UCSD-AML1 (cell line): ENCODE results near the gene FILIP1L.
"Not testable (repeated sequence)": the region's sequence is repeated elsewhere in the genome, so short reads cannot be mapped to it uniquely, and the experiment has no call there.

Experiments used
- DNase-seq: peaks from one replicate; lab custom pipeline; 2025; ENCODE audit not compliant: unreplicated experiment; lab: John Stamatoyannopoulos, UW

Gene FILIP1L

DNA sequence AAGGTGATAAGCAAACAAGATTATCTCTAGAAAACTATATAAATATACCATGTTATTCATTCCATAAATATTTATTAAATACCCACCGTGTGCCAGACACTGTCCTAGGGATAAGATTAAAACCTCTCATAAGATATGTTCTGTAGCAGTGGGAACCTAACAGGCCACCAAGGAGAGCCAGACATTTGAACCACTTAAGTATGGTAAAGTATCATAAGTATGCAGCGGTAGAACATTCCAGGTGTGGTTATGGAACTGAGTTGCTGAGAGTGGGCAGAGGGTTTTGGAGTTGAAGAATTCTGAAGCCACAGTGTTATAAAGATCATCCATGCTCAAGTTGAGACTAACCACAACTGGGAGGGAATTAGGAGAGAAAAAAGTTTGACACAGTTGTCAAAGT, 14.7 kb downstream of the FILIP1L start:
- no peak for DNase-seq

DNA sequence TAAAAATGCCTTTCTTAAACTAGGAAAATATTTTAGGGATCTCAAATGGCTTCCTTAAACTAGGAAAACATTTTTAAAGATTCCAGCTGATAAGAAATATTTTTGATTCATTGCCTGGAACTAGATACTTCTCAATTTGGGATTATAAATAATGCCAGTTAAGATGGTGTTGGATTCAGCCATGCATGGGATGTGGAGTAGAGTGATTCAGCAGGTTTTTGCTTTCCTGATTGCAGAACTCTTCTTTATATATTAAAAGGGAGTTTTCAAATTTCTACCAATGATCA, 15.6 kb downstream of the FILIP1L start:
- DNase-seq, result no peak

DNA sequence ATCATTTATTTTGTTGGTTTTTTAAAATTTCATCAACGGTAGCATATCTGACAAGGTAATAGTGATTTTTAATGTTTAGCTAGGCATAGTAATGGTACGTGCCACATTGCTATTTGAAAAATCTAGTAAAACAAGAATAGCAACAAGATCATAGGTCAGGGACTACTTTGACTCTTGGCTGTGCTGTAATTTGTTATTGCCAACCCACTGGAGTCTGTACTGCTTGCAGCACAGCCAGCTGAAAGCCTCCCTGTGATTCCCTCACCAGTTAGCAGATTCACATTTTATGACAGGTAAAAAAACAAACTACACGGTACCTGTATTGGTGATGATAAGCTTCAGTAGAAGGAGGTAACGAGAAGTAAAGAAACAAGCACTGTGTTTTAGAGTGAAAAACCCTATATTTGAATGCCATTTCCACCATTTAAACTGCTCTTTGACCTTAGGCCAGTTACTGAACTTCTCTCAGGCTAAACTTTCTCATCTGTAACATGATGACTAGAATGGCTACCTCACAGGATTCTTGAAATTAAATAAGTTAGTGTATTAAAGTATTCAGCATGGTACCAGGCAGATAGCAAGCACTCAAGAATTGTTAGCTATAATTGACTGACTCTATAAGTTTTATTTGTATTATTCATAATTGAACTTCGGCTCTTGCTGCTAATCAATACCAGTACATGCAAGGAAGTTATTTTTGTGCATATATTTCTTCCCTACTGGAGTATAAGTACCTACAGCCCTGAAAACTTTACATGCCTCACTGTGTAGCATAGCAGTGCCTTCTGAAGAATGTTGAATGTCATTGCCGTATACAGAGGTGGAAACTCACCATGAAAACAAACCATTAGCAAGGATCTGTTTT, 16.1 kb downstream of the FILIP1L start:
- DNase-seq, result no peak

DNA sequence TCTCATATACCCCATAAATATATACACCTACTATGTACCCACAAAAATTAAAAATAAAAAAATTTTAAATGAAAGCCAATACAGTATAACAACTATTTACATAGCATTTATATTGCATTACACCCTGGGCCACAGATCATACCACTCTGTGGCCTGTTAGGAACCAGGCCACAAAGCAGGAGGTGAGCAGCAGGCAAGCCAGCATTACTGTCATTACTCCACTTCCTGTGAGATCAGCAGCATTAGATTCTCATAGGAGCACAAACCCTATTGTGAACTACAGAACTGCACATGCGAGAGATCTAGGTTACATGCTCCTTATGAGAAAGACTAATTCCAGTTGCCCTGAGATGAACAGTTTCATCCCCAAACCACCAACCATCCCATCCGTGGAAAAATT, 17.4 kb downstream of the FILIP1L start:
- no peak for DNase-seq

DNA sequence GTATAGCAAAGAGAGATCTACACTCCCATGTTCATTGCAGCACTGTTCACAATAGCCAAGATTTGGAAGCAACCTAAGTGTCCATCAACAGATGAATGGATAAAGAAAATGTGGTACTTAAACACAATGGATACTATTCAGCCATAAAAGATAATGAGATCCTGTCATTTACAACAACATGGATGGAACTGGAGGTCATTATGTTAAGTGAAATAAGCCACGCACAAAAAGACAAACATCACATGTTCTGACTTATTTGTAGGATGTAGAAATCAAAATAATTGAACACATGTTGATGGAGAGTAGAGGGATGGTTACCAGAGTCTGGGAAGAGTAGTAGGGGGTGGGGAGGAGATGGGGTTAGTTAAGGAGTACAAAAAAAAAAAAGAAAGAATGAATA, 18.0 kb downstream of the FILIP1L start:
- DNase-seq, result not testable (repeated sequence)

DNA sequence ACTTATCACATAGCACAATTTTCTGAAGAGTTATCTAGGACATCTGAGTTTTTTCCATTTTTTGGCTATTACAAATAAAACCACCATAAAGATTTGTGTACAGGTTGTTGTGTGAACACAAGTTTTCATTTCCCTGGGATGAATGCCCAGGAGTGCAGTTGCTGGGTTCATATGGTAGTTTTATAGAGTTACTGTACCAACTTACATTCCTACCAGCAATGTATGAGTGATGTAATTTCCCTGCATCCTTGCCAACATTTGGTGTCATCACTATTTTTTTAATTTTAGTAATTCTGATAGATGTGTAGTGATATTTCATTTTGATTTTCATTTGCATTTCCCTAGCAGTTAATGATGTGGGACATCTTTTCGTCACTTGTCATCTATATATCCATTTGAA, 20.5 kb downstream of the FILIP1L start:
- DNase-seq, result no peak

DNA sequence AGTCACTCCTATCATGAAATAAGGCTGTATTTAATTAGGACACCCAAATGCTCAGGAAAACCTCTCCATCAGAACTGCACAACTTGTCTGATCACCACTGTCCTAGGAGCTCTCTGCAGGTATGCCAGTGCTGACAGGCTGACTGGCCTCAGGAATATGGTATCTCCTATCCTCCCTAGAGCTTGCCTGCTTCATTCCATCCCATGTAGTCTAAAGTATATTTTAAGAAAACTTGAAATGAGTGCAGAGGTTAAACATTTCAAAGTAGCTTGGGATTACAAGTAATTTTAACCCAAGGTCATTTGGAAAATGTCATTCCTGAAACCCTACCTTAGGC, 23.7 kb downstream of the FILIP1L start:
- DNase-seq, result no peak

DNA sequence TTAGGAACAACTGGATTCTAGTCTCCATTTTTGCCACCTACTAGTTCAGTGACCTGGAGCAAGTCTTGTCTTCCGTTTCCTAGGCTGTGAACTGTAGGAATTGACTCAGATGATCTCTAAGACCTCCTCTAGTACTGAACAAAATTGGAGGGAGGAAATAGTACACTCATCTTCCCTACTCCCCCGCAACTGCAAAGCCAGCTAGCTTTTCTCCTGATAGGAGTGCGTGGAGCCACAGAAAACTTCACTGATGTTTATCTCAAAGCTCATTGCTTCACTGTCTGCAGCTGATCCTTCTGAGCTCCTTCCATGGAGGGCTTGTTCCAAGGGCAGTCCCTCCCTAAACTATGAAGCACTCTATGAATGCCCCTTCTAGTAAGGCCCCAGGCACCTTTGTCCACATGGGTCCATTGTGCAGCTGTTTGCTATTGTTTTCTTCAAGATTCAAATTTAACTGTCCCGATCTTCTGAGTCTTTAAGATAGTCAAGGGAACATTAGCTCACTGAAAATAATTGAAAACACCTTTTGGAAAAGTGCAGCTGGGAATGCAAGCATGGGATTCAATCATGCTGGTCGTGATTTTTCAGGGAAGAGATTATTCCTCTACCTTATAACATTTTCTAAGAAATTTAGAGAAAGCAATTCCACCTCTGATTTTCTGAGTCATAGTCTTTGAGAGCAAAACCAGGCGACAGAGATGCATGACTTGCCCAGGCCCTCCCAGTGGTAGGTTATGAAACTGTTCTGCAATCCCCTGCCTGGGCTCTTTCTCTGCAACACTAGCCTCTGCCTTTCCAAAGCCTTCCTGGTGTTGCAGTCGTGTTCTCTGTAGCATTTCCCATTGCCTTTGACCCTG, 24.3 kb downstream of the FILIP1L start:
- peak; percentile 19 for DNase-seq

DNA sequence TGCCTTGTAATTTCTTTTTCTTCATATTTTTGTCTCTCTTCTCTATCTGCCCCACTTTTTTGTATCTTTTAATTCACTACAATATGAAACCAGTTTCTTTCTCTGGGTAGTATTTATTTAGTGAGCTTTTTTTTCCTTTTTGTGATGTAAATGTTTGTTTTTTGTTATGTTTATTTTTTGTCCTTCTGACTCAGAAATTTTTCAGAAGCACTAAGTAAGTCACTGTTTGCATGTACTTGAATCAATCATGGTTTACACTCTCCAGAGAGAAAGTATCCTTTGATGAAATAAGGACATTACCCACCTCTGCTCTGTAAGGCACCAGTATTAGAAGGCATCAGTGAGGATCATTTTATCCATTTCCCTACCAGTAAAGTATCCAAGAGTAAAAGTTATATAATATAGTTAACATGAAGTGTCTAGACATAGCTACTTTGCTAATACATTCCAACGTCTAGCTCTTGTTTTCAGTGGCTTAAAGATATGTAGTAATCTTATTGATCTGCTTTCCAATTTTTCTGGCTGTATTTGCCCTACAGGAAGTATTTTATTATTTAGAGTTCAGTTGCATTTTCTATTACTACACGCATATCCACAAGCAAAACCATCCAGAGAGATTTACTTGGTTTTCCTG, 25.4 kb downstream of the FILIP1L start:
- DNase-seq, result no peak

DNA sequence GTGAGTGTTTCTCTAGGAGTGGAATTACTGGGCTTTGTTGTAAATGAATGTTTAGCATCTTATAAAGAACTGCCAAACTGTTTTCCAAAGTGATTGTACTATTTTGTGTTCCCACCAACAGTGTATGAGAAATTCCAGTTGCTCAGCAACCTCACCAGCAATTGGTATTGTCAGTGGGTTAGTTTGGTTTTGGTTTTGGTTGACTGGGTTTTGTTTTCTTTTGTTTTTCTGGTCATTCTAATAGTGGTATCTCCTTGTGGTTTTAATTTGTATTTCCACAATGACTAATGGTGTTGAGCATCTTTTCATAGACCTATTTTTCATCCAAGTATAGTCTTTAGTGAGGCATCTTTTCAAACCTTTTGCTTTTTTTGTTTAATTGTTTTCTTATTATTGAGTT, 27.1 kb downstream of the FILIP1L start:
- no peak for DNase-seq

DNA sequence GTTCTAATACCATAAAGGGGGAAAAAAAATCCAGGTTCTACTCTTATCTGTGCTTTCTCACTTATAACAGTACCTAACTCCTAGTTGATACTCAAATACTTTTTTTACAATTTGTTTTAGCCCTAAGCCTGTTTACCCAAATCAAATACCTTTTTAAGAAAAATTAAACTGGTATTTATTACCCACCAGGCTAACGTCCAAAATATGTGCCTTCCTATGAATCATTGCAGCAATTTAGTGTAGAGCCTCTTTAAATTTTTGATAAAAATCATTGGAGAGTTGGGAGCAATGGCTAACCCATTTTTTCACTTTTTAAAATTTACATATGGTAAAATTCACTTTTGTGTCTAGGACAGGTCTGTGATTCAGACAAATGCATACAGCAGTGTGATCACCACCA, 27.9 kb downstream of the FILIP1L start:
- DNase-seq, result no peak

DNA sequence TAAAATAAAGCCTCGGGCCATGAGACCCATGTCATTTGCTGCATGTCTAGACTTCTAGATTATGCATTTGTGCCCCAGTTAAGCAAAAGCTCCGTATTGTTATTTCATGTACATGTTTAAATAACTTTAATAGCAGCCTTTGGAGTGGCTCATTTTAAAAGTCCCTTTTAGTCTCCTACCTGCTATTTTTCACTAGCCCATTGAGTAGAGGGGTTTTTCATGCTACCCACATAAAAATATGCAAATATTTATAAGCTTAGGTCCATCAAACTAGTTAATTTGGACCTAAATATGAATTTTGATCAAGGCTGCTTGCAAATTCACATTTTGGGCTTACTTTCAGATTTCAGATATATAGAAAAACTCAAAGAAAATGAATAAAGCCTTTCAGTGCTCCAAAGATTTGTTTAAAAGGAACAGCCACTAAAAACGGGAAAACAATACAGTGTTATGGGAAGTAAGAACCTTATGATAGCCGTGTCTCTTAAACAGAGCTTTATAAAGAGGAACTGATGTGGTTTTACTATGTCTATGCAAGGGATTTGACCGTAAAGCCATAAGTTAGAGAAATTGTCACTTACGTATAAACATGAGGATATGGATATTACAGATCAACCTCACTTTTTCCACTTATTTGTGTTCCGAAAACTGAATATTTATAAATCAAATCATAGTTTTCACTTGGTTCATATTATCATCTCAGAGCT, 30.0 kb downstream of the FILIP1L start:
- DNase-seq, result no peak

DNA sequence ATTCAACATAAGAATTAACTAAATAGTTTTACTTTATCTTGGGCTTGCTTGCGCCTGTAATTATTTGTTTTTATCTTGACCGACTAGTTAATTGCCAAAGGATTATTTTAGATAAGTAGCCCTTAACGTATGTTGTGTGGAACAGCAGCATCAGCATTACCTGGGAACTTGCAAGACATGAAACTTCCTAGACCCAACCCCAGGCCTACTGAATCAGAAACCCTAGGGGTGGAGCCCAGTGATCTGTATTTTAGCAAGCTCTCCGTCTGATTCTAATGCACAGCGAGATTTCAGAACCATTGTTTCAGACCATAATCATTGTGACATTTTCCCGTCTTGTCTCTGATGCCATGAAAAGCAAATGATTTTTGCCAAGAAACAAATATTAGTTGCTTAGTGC, 31.1 kb downstream of the FILIP1L start:
- DNase-seq, result no peak

DNA sequence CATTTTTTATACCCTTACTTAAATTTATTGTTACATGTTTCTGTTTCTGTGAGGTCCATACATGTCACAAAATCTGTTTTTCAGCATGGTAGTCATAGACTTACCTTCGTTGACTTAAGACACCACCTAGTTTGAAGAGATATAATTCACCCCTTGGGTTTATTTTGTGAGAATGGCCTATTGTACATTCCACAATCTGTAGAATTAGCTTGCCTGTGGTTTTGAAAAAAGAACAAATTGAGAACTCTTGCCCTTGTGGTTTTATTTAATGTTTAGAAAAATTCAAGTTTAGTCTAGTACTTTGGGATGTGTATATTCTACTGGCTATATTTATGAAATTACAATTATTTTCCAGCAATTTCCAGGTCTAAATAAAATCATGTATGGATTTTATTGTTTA, 31.6 kb downstream of the FILIP1L start:
- no peak for DNase-seq

DNA sequence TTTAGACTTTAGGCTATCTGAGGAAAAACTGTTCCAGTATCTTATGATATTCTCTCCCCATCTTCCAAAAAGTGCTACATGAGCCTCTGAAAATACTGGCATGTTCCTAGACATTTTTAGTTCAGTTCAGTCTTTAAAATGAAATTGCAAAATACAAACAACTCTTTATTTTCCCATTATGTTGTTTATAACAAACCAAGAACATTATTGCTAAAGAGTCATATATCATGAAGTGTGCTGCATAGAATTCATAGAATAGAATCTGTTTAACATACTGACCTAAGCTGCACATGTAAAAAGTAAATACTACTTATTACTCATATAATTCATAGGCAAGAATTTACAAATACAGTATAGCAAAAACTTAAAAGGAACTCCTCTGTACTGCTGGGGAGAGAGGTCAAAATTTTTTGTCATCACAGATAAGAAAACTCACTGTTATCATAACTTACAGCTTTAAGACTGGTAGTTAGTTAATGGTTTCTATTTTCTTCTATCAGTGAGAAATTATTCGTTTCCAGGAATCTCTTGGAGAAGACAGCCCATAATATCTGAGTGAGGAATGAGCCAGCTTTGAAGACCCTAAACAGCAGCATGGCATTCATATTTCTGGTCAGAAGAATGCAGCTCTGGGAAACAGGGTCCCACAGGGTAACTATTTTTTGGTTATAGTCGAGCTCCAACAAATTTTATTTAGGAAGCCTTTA, 32.2 kb downstream of the FILIP1L start:
- no peak for DNase-seq

DNA sequence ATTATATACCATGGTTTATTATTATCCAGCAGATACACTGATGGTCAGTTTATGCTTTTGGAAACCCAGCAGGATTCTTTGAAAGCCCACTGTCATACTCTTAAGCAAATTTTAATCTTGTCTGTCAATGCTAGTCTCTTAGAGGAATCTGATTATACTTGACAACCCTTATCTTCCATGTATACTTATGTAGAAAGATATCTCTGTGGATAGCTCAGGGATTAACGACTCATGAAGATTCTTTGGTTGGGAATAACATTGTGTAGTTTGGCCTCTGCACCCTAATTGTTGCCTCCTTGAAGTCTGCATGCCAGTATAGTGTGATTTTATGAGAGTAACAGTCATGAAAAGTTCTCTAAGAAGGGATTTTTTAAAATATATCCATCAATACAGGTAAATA, 33.0 kb downstream of the FILIP1L start:
- DNase-seq, result no peak

DNA sequence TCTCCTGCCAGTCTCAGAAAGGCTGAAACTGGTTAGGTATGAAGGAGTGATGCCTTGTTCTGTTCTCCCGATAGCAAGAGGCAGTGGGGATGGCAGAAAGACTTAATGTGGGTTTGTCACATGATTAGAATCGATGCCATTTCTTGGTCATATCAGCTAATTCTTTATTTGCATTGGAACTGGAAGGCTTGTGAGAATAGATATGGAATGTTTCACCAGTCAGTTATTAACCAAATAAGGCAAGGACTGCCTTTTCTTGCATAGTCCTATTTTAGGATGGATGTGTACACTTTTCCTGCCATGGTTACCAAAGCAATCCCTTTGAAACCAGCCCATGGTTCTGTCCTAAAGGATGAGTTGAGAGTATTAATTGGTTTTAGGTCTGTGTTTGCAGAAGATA, 33.7 kb downstream of the FILIP1L start:
- no peak for DNase-seq

DNA sequence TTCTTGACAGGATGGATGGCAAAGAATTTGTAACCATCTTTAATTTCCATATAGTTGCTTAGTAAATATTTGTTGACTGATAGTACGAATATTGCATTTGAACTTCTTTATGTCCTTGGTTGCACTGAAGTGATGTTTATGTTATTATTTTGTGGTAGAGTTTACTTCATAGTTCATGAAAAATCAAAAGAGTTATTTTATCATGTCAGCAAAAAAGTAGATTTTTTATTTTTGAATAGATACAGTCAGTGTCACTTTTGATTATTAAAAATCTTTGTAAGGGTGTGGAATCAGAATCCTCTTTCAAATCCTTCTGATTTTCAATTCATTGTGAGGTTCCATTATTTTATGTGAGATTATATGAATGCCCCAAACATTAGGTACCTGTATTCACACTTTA, 35.0 kb downstream of the FILIP1L start:
- no peak for DNase-seq

DNA sequence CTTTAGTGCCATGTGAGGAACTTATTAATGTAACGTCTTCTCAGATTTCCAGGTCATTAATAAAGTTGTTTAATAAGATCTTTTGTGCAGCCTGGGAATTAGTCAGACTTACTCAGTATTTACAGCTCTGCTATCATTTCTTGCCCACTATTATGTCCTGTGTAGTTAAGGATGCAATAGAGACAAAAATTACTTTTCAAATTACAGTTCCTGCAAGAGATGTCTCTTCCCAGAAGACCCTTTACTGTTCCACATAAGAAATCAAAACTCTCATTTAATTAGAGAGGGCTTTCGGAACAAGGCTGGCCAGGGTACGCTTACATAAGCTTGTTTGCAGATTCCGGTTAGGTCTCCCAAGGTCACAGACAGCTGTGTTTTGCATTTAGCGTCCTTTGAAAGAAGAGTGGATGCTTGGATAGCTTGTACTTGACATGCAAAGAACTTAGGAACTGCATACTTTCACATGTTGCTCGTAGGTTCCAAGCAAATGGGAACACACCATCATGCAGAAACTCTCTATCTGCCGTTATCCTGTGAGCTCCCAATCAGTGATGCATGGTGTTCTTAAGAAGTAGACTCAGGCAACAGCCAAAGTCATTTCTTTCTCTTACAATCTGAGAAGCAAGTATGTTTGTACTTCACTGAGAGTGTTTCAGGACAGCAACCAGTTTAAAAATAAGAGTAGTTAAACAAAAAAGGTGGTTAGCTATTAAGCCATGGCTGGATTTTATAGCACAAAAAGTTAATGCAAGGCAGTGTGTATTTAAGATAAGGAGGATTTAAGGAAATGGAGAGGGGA, 37.4 kb downstream of the FILIP1L start:
- no peak for DNase-seq
